GM18499 (cell line): Measurements from ENCODE around the gene TPI1.
"Not testable (repeated sequence)": the region's sequence is repeated elsewhere in the genome, so short reads cannot be mapped to it uniquely, and the experiment has no call there.

ENCODE experiments used
- ATAC-seq: cut with Tn5 transposase; IDR thresholded peaks from one replicate; pipeline ENCODE4 v1.9.1; 2021; ENCODE audit warnings: moderate number of reproducible peaks; ENCODE audit not compliant: insufficient read depth, unreplicated experiment

Gene TPI1

DNA sequence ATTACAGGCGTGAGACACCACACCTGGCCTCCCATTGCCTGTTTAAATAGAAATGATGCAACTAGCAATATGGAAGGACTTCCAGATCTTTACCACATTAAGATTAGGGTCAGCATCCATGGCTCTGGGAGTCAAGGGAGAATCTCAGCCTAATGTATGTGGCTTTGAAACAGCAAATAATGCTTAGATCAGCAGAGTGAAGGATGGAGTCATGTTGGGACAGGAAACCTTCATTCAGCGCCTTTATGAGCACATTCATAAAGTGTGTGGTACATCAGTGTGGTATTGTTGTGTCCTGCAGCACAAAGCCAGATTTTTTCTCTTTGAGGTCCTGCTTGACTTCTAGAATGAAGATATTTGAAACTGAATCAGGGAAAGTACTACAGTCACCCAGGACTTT lies 21.0 kb downstream of the TPI1 start:
- ATAC-seq = no peak

DNA sequence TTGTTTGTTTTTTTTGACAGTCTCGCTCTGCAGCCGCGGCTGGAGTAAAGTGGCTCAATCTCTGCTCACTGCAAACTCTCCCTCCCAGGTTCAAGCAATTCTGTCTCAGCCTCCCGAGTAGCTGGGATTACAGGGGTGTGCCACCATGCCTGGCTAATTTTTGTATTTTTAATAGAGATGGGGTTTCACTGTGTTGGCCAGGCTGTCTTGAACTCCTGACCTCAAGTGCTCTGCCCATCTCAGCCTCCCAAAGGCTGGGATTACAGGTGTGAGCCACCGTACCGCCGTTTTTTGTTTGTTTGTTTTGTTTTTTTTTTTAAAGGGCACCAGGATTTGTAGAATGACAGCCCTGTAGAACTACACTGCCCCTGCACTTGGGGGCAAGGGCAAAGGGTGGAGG lies 21.5 kb downstream of the TPI1 start:
- ATAC-seq = not testable (repeated sequence)

GRCh38 chr12:6889775-6890573 lies 22.6 kb downstream of the TPI1 start:
- ATAC-seq = not testable (repeated sequence)

GRCh38 chr12:6890789-6891645 lies 23.7 kb downstream of the TPI1 start:
- peak; percentile 80 for ATAC-seq

DNA sequence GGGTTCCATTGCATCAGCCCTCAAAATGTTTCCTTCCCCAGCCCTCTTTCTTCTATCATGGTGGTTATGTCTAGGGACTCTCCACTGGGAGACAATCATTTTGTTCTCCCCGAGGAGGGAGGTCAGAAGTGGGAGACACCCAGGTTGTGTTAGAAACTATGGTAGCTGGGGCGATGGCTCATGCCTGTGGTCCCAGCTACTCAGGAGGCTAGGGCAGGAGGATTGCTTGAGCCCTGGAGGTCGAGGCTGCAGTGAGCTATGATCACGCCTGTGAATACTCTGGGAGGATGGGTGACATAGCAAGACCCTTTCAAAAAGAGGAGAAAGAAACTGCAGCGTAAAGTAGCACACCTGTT lies 24.3 kb downstream of the TPI1 start:
- no peak for ATAC-seq

- not testable (repeated sequence) for ATAC-seq
Measured at GRCh38 chr12:6892683-6893082, 25.4 kb downstream of the TPI1 start.

- no peak for ATAC-seq
Measured at GRCh38 chr12:6894321-6894720, 27.0 kb downstream of the TPI1 start.

GRCh38 chr12:6896846-6897435 lies 29.6 kb downstream of the TPI1 start:
- no peak for ATAC-seq

- ATAC-seq = no peak
Measured at GRCh38 chr12:6899427-6899826, 32.1 kb downstream of the TPI1 start.

- ATAC-seq = no peak
Measured at GRCh38 chr12:6899837-6900519, 32.6 kb downstream of the TPI1 start.

GRCh38 chr12:6902448-6902847 lies 35.1 kb downstream of the TPI1 start:
- ATAC-seq = no peak

DNA sequence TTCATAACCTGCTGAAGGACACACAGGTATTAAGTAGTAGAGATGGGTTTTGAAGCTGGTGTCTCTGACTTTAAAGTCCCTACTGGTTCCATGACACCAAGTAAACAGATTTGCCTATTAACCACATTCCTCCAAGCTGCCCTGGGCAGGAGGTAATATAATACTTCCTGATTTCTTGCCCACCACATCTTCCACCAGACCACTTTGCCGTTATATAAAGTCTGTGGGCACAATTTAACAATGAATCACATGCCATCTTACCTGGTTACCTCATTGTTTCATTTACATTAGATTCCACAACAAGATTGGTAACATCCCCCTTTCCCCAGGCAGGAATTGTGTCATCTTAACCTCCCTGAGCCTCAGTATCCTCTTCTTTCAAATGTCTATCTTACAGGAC lies 36.4 kb downstream of the TPI1 start:
- no peak for ATAC-seq

DNA sequence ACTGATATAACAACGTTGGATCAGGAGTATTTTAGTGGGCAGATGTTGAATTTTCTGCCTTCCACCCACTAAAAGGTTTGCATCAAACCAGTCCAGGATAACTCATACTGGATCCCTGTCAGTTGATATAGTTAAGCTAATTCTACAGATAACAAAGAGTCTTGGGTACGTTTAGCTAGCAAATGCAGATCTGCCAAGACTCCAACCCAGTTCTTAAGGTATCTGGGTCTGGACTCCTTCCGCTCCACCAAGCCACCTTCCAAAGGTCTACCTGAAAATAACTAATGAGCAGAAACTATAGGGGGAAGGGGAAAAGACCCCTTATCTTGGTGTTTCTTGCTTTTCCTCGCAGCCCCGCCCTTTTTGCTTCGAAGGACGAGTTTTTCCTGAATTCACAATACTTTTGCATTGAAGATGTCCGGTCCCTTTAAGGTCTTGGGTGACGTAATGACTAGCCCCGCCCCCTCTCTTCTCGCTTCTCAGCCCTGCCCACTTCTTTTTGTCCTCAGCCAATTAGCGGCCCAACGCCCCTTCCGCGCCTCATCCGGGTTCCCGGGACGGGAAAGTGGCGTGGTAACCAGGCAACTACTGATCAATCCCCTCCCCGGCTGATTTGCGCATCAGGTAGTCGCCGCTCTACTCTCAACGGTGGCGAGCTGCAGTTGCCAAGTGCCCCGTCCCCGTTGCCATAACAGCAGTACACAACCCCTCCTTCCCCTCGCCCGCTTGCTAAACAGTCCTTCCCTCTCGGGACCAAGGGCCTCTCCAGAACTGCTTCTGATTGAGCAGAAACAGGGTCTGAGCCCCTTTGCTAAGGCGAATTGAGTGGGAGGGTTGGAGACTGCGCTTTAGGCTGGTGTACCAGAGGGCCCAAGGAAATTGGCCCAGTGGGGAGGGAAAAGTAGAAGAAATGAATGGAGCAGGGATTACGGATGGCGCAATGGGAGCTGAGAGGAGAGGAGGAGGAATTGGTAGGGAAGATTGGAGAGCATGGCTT lies 37.2 kb downstream of the TPI1 start, which contains the start of gene LRRC23:
TSS of gene LRRC23 (plus strand) at position 543 of the 997 bp plus-strand sequence. CDS start 812 bp downstream, outside the sequence.
- ATAC-seq = peak; percentile 80

DNA sequence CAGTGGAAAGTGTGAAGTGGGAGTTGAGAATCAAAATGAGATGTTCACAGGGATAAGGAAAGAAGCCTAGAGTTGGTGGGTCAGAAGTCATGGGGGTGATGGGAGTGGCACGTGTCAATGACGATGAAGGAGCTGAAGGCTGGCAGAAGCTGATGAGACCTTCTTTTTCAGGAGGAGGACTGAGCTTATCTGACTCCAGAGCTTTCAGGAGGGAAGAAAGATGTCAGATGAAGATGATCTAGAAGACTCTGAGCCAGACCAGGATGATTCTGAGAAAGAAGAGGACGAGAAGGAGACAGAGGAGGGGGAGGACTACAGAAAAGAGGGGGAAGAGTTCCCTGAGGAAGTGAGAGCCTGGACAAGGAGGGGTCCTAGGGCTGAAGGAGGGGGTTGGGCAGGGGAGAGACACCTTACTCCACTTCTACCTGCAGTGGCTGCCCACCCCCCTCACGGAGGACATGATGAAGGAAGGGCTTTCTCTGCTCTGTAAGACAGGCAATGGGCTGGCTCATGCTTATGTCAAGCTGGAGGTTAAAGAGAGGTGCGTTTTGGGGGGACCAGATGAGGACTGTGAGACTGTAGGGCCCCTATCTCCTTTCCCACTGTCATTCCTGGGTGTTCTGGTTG lies 38.2 kb downstream of the TPI1 start:
- ATAC-seq = no peak

DNA sequence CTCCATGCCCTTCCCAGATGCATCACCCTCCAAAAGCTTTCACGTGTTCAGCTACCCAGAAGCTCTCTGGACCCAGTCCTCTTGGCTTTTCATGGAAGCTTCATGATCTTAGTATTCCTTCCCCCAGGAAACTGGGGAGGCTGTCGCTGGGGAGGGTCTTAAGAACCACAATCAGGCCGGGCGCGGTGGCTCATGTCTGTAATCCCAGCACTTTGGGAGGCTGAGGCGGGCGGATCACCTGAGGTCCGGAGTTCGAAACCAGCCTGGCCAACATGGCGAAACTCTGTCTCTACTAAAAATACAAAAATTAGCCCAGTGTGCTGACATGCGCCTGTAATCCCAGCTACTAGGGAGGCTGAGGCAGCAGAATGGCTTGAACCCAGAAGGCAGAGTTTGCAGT lies 40.8 kb downstream of the TPI1 start:
- ATAC-seq = not testable (repeated sequence)

DNA sequence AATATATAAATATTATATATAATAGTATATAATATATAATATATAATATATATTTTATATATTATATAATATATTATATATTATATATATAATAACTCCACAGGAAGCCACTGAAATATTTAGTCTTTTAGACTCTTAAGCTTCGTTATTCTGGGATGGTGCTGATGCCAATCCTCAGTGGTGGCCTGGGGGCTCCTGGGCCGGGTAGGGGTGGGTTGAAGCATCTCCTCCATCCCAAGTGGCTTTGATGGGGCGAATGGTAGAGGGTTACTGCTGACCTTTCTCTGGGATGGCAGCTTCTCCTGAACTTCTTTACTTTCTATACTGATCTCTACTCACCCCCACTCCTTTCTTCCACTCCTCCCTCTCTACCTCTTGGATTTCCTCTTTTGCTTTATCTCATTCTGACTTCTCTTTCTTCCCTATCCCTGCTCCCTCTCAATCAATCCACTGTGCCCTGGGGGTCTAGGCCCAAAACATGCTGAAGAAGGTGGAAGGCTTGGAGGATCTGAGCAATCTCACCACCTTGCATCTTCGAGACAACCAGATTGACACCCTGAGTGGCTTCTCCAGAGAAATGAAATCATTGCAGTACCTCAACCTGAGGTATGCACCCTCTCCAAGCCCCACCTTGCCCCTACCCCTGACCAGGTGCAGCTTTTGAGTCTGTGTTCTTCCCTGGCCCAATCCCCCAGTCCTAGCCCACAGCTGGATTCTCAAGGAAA lies 42.3 kb downstream of the TPI1 start:
- ATAC-seq = no peak

DNA sequence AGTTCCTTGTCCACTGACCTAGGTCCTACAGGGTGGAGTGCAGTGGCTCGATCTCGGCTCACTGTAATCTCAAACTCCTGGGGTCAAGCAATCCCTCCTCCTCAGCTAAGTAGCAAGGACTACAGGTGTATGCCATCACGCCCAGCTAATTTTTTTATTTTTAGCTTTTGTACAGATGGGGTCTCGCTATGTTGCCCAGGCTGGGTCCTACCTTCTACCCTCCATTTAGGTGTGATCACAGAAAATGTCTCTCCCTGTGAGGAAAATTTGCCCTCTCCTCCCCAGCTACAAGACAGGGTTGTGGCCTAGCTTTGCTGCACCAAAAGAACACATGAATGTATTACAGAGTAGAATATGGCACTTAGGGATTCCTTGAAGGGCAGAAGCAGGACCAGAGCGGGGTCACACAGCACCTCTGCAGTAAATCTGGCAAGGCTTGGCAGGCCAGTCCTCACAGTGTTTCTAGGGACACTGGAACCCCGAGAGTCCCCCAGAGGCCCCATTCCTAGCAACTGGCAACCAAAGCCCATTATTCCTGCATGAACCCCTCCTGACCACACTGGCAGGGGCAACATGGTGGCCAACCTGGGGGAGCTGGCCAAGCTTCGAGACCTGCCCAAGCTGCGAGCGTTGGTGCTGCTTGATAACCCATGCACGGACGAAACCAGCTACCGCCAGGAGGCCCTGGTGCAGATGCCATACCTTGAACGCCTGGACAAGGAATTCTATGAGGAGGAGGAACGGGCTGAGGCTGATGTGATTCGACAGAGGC lies 45.0 kb downstream of the TPI1 start:
- ATAC-seq = no peak
